Stimulated activated CD4-positive, alpha-beta T cell treated with anti-CD3 and anti-CD28 coated beads, TNF-alpha, amount 100 ng/mL, for 4 hours (primary cell): ENCODE measurements around the gene FABP7.

Experiments
- DNase-seq, 3 experiments: peaks; one replicate each; pipeline ENCODE4 v3.0.0-alpha.2; 2020; ENCODE audit warnings: low read depth in 3 of 3

Gene FABP7

GRCh38 chr6:122798099-122798641 lies 18.7 kb downstream of the FABP7 start:
- no peak for DNase-seq

GRCh38 chr6:122799140-122799745 lies 19.7 kb downstream of the FABP7 start:
- no peak for DNase-seq

GRCh38 chr6:122799916-122800686 lies 20.6 kb downstream of the FABP7 start:
- DNase-seq = no peak

GRCh38 chr6:122800906-122801305 lies 21.4 kb downstream of the FABP7 start:
- no peak for DNase-seq

- no peak for DNase-seq
Observed at GRCh38 chr6:122801397-122801796, 21.9 kb downstream of the FABP7 start.

- no peak for DNase-seq
Observed at GRCh38 chr6:122803171-122803661, 23.7 kb downstream of the FABP7 start.

GRCh38 chr6:122804962-122805485 lies 25.5 kb downstream of the FABP7 start:
- DNase-seq = no peak

GRCh38 chr6:122806291-122806690 lies 26.8 kb downstream of the FABP7 start:
- DNase-seq = no peak

GRCh38 chr6:122808121-122808885 lies 28.8 kb downstream of the FABP7 start:
- DNase-seq = no peak

- no peak for DNase-seq
Observed at GRCh38 chr6:122809001-122809400, 29.5 kb downstream of the FABP7 start.

GRCh38 chr6:122809691-122810090 lies 30.2 kb downstream of the FABP7 start:
- no peak for DNase-seq

GRCh38 chr6:122810189-122810588 lies 30.7 kb downstream of the FABP7 start:
- no peak for DNase-seq

- DNase-seq = no peak
Observed at GRCh38 chr6:122817358-122817757, 37.8 kb downstream of the FABP7 start.

- DNase-seq = no peak
Observed at GRCh38 chr6:122817766-122818165, 38.2 kb downstream of the FABP7 start.

- no peak for DNase-seq
Observed at GRCh38 chr6:122818866-122819265, 39.4 kb downstream of the FABP7 start.

- no peak for DNase-seq
Observed at GRCh38 chr6:122821095-122821494, 41.6 kb downstream of the FABP7 start.

- DNase-seq = no peak
Observed at GRCh38 chr6:122825163-122825562, 45.6 kb downstream of the FABP7 start.

GRCh38 chr6:122829456-122829855 lies 49.9 kb downstream of the FABP7 start:
- DNase-seq = no peak

- no peak for DNase-seq
Observed at GRCh38 chr6:122831511-122831910, 52.0 kb downstream of the FABP7 start.

GRCh38 chr6:122832459-122832858 lies 52.9 kb downstream of the FABP7 start:
- no peak for DNase-seq

- no peak for DNase-seq
Observed at GRCh38 chr6:122833021-122833491, 53.5 kb downstream of the FABP7 start.
